ENCODE results near the gene POLR2F. TPM values are rescaled to one million over a fixed set of nuclear protein-coding genes. Genes with fewer than 3 reads are reported as not detected.

POLR2F gene
- total RNA-seq, 4 donors from 2014 or later, result 19.7 to 88.9 (median 55.2) TPM

DNA sequence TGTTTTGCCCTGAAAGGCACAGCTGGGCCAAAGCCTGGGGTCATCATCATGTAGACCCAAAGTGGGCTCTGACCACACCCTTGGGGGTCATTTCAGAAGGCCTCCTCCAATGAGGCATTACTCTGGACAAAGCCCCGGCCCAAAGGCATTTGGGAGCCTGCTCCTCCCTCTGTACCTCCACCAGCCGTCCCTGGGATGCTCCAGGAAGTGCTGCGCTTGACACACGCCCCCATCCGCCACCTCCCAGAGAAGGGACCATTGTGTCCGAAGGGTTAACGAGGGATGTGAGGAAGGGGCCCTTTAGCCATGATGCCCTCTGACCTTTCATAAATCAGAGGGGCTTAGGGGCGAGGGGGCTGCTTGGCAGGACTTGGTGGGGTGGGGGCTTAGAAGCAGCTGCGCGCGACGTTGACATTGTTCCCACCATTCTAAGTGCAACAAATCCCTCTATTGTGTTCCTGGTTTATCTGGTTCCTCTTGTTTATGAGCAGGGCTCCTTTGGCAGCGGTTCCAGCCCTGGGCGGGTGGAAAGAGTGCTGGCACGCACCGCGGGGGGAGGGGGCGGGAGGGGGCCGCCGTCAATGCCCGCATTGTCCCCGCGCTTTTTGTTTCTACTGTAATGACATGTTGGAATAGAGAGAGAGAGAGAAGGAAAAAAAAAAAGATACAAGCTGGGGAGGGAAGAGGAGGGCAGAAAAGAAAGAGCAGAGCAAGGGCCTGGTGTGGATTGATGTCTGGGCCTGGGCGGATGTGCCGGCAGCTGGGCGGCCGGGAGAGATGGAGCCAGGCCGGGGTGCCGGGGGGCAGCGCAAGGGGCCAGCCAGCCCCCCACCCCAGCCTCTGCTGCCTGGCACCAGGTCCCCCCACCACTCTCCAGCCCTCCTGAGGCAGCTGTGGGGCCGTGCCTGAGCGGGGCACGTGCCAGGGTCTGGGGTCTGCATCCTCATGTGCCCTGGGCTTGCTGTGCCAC, 63.0 kb downstream of the POLR2F start:
- DNase-seq, result peak; percentile 72 to 76

DNA sequence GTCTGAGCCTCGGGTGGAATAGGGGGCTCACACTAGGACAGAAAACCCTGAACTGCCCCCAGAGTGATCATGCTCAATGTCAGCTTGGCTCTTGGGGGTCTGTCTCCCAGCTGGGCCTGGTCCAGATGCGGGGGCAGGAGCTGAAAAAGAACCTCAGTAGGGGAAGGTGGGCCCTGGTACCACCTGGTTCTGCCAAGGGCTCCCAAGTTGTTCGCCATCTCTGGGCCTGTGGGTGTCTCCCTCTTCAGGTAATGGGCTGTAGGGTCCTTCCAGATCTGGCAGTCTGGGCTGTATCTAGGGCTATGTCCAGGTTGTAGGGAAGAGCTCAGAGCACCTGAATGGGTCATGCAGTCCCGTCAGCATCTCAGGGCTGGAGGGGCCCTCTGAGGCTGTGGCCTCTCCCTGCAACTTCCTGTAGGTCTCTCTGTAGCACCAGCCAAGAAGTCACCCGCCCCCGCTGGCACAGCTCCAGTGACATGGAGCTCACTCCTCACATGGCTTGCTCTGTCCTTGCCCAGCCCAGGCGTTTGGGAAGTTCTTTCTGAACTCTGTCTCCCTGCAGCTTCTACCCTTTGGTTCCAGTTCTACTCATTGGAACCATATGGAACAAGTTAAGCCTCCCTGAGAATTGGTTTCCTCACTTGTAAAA, 63.9 kb downstream of the POLR2F start:
- H3K27ac ChIP-seq, result peak overlapping the region; percentile 62 to 81 (median 70)
- H3K9me3 ChIP-seq, result no peaks in the 10 kb centered on the region
- 46 to 62% methylated on average over 7 of the region's 7 CpGs for WGBS, 2 donors
- H3K27me3 ChIP-seq, result no peaks in the 10 kb centered on the region
- peaks cover 15 to 22% of the 10 kb centered on the region in 2 donors for H3K4me1 ChIP-seq
- intact Hi-C loops (cut with DNase I), result no loop called here
- TF ChIP-seq POLR2A (IDR thresholded peaks at IDR 0.05), result no peak
- TF ChIP-seq, protein P1, sequence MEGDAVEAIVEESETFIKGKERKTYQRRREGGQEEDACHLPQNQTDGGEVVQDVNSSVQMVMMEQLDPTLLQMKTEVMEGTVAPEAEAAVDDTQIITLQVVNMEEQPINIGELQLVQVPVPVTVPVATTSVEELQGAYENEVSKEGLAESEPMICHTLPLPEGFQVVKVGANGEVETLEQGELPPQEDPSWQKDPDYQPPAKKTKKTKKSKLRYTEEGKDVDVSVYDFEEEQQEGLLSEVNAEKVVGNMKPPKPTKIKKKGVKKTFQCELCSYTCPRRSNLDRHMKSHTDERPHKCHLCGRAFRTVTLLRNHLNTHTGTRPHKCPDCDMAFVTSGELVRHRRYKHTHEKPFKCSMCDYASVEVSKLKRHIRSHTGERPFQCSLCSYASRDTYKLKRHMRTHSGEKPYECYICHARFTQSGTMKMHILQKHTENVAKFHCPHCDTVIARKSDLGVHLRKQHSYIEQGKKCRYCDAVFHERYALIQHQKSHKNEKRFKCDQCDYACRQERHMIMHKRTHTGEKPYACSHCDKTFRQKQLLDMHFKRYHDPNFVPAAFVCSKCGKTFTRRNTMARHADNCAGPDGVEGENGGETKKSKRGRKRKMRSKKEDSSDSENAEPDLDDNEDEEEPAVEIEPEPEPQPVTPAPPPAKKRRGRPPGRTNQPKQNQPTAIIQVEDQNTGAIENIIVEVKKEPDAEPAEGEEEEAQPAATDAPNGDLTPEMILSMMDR (IDR thresholded peaks at IDR 0.05), result no peak
- peak; percentile 89 to 91 for DNase-seq
- no peak overlapping the region for H3K4me3 ChIP-seq (replicated peaks in 1 of 3)
- no peaks in the 10 kb centered on the region for H3K36me3 ChIP-seq

More for the DNA sequence above, 63.0 kb downstream of the POLR2F start:
- peaks cover 15 to 22% of the 10 kb centered on the region in 2 donors for H3K4me1 ChIP-seq
- 36 to 44% methylated on average over 30 to 31 of the region's 33 CpGs for WGBS, 2 donors
- TF ChIP-seq, protein P1 (IDR thresholded peaks at IDR 0.05), result no peak
- TF ChIP-seq POLR2A (IDR thresholded peaks at IDR 0.05), result no peak
- intact Hi-C loops (cut with DNase I), result no loop called here
- no peaks in the 10 kb centered on the region for H3K36me3 ChIP-seq
- H3K4me3 ChIP-seq (replicated peaks in 1 of 3), result no peak overlapping the region
- no peaks in the 10 kb centered on the region for H3K27me3 ChIP-seq
- H3K9me3 ChIP-seq, result no peaks in the 10 kb centered on the region
- peak overlapping the region; percentile 62 to 81 (median 70) for H3K27ac ChIP-seq

GRCh38 chr22:38017939-38018885, 64.7 kb downstream of the POLR2F start:
- Histone ChIP-seq H3K36me3 (no peaks in the 10 kb centered on the region), H3K27me3 (no peaks in the 10 kb centered on the region), H3K27ac (peak overlapping the region in 2 of 3 donors; percentile 62 to 81), H3K4me1 (peaks cover 15 to 22% of the 10 kb centered on the region in 2 donors), H3K9me3 (no peaks in the 10 kb centered on the region), H3K4me3 (replicated peaks in 1 of 3) (no peak overlapping the region)
- TF ChIP-seq POLR2A (IDR thresholded peaks at IDR 0.05), result no peak
- TF ChIP-seq, protein P1 (IDR thresholded peaks at IDR 0.05), result no peak
- DNase-seq, result no peak
- intact Hi-C loops (cut with DNase I), result no loop called here
- WGBS, 2 donors, result 93 to 94% methylated on average over 11 to 12 of the region's 12 CpGs

Small RNA genes within 50 kb of the gene (microRNA-seq; reads per million reads assigned to microRNA genes)
- gene MIR4534 (not detected), gene MIR6820 (1.5 reads per million)

Other genes with a start within 250 kb of the POLR2F start
- gene GCAT, start 145.8 kb upstream of the POLR2F start, total RNA-seq, result 10 to 100 TPM; 30.4 to 59.1 (median 38.2) TPM
- gene GALR3, start 130.3 kb upstream of the POLR2F start, total RNA-seq, result not detected
- 10 to 100 TPM; 54.7 to 75.9 (median 61.5) TPM for gene ANKRD54, start 109.4 kb upstream of the POLR2F start, total RNA-seq
- gene EIF3L, start 104.3 kb upstream of the POLR2F start, total RNA-seq, result 100 to 1,000 TPM; 423 to 557 (median 455) TPM
- 10 to 100 TPM; 22.2 to 48.3 (median 30.8) TPM for gene MICALL1, start 47.4 kb upstream of the POLR2F start, total RNA-seq
- gene C22orf23, start 98 bp upstream of the POLR2F start, total RNA-seq, result 1 to 10 TPM in 1 of 4 donors, under 1 TPM in 3; 0.59 to 1.7 (median 0.73) TPM
- gene SOX10, start 30.9 kb downstream of the POLR2F start, total RNA-seq, result under 1 TPM in 1 of 4 donors, not detected in 3; 0.34 TPM
- gene PICK1, start 103.7 kb downstream of the POLR2F start, total RNA-seq, result 10 to 100 TPM; 52.2 to 81.4 (median 57.5) TPM
- gene SLC16A8, start 130.5 kb downstream of the POLR2F start, total RNA-seq, result 1 to 10 TPM in 1 of 4 donors, under 1 TPM in 1, not detected in 2; 0.88 to 1.0 TPM
- gene BAIAP2L2, start 157.0 kb downstream of the POLR2F start, total RNA-seq, result 1 to 10 TPM in 2 of 4 donors, under 1 TPM in 2; 0.50 to 1.7 (median 1.1) TPM
- 100 to 1,000 TPM; 106 to 122 (median 112) TPM for gene PLA2G6, start 228.1 kb downstream of the POLR2F start, total RNA-seq
- gene MAFF, start 248.3 kb downstream of the POLR2F start, total RNA-seq, result 100 to 1,000 TPM in 1 of 4 donors, 10 to 100 TPM in 3; 13.1 to 111 (median 24.6) TPM